DMS 273 (cell line): Measurements from ENCODE around the gene SYT7.
A peak's percentile ranks its signal among the peaks of the same experiment; 100 is the strongest.

Source experiments
- DNase-seq: peaks from one replicate; lab custom pipeline; 2025; ENCODE audit not compliant: unreplicated experiment; lab: John Stamatoyannopoulos, UW

The SYT7 gene

GRCh38 chr11:61502522-61502921 is 78.4 kb downstream of the SYT7 start:
- DNase-seq, result no peak

GRCh38 chr11:61499816-61500491 is 80.9 kb downstream of the SYT7 start:
- DNase-seq, result no peak

DNA sequence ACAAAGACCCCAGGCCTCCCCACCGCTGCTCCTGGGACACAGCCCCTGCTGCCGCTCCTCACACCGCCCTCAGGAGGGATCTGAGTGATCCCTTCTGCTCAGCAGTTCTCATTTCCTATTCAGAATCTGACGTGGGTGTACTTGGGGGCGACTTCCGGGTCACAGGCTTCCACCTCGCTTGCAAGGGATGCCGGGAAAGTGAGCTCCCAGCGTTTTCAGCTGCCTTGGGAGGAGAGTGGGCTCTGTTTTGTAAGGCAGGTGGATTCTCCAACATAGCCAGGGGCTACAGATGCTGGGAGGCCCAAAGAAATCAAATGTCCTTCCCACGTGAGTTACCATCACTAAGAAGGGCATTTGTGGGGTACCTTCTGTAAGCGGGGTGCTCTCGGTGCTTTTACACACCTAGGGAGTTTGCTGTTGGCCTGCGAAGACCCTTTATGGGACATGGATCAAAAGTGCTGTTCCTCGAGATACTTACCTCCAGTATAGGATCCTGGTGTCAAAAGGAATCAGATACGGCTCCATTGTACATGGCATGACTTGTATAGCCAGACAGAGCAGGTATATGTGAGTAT is 82.0 kb downstream of the SYT7 start:
- no peak for DNase-seq

GRCh38 chr11:61497876-61498275 is 83.0 kb downstream of the SYT7 start:
- no peak for DNase-seq

GRCh38 chr11:61497473-61497872 is 83.4 kb downstream of the SYT7 start:
- no peak for DNase-seq

DNA sequence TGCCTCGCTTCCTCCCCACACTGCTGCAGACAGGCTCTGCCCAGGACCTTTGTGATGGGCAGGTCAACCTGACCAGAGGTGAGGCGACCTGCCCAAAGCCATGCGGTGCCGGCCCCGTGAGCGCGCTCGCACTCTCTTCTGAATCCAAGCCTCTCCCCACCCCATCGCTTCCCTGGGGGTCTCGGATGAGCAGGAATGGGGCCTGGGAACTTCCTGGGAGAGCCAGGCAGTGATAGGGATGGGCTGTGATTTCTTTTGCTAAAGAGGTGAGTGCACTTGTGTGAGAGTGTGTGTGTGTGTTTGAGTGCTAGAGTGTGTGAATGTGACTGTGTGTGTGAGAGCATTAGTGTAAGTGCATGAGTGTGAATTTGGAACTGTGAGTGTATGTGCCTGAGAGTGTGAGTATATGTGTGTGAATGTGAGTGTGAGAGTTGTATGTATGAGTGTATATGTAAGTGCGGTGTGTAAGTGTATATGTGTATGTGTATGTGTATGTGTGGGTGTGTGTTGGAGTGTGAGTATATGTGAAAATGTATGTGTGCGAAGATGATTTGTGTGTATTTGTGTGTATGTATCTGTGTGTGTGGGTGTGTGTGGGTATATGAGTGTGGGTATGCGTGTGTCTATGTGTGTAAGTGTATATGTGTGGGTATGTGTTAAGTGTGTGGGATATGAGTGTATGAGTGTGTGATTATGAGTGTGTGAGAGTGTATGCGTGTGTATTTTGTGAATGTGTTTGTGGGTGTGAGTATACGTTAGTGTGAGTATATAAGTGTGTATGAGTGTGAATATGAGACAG is 84.1 kb downstream of the SYT7 start:
- no peak for DNase-seq

GRCh38 chr11:61495801-61496601 is 84.9 kb downstream of the SYT7 start:
- peak; percentile 97 for DNase-seq

- DNase-seq, result peak; percentile 61
These were observed 86.4 kb downstream of the SYT7 start for GRCh38 chr11:61494381-61494961.

DNA sequence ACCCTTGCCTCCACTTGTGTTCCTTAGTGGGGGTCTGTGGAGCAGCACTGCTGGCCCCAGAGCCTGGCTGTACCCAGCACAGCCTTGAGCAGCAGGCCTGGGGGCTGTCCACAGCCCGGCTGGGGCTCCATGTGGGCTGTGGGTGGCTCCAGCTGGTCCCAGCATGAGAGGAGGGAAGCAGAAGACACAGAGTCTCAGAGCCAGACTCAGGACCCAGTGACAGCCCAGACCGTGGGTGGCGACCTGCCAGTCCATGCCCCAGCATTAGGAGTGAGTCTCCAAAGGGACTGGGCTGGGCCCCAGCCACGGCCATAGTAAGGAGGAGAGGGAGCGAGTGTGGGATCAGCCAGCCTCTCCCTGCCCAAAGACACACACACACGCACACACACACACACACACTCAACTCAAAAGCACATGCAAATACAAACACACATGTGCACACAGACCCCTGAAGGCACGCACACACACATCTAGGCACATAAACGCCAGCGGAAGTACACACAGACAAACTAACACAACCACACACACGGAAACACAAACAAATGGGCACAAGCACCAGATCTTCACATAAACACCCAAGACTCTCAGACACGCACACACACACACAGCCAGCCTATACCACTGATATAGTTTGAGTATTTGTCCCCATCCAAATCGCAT is 89.0 kb downstream of the SYT7 start:
- peak; percentile 59 for DNase-seq

- peak; percentile 47 for DNase-seq
These were observed 90.8 kb downstream of the SYT7 start for GRCh38 chr11:61489833-61490721.

DNA sequence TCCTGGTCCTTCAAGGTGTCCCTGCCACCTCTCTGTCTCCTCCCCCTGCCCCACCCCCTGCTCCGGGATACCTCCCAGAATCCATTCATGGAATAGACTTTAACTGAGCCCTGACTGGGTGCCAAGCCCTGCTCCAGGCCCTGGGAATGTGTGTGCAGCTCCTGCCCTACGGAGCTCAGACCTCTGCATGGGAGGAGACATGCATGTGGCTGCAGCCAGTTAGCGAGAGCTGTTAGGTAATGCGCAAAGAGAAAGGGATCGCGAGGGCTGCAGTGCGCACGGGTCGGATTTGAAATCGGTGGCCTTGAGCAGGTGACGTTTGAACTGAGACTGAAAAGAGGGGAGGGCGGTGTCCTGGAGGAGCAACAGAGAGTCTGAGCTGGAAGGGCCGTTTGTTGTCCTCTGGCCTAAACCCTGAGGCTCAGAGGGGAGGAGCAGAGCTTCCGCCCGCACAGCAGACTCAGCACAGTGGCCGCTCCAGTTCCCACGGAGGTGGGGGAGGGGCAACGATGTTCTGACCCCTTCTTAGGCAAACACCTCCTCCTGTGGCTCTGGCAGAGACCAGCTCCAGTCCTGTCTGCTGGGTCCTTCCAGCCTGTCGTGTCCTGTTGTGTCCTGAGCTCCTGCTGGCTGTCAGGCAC is 92.1 kb downstream of the SYT7 start:
- DNase-seq, result no peak

DNA sequence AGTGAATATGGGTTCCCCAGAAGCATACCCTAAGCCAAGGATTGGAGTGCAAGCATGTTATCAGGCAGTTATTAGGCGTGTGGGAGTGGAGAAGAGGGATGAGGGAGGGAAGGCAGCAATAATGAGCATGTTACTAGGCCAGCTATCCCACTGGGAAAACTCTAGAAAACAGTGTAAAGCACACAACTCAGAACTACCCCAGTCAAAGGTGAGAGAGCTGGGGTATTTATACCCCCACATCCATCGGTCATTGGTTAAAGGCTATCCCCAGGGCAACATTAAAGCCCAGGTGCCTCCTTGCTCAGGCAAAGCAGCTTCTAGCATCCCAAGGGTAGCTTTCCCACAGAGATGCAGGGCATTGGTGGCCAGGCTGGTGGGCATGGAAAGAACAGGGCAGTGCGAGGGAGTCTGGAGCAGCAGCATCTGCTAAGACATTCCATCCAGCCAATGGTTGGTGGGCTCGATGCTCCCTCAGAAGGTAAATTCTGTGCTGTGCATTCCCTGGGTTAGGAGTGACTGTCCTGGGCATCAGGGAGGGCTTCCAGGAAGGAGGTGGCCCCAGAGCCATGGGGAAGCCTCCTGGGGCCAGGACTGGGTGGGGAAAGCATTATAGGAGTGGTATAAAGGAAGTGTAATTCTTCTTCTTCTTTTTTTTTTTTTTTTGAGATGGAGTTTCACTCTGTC is 93.4 kb downstream of the SYT7 start:
- DNase-seq, result no peak

DNA sequence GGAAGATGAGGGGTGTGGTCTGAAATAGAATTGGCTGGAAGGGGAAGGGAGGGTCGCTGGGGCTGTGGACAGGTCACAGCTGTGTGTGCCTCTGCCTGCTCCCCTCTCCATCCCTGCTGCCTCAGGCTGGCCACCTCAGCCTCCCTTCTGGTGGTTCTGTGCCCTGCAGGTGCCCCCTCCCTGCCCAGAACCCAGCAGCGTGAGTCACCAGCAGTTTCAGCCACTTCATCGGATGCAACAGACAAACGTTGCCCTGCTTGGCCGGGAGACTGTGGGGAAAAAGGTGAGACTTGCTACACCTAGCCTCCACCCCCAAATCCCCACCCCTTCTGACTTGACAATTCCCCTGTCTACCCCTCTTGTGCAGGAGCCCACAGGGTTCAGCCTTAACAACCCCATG is 94.1 kb downstream of the SYT7 start:
- no peak for DNase-seq

DNA sequence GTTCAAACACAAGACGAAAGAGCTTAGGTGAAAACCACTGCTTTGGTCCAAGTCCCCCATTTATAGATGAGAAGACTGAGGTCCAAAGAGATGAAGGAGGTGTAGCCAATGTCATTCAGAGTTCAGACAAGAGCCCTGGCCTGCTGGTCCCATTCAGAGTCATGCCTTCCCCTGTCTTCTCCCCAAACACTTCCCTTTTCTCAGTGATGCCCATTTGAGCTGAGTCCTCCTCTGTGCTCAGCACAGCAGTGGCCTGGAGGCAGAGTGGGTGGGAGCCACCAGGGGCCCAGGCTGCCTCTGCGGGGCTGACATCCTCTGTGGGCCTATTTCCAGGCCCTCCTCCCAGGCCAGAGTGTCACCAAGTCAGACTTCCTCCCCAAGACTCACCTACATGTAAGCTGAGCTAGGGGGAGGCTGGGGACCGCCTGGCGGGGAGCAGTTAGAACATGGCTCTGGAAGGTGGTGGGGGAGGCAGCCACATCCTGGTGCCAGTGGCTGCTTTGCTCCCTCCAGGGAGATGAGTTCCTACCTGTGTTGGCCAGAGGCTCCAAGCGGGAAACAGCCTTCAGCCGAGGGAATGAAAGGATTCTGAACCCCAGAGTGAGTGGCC is 94.8 kb downstream of the SYT7 start:
- DNase-seq, result no peak

- DNase-seq, result no peak
These were observed 95.8 kb downstream of the SYT7 start for GRCh38 chr11:61485080-61485479.

DNA sequence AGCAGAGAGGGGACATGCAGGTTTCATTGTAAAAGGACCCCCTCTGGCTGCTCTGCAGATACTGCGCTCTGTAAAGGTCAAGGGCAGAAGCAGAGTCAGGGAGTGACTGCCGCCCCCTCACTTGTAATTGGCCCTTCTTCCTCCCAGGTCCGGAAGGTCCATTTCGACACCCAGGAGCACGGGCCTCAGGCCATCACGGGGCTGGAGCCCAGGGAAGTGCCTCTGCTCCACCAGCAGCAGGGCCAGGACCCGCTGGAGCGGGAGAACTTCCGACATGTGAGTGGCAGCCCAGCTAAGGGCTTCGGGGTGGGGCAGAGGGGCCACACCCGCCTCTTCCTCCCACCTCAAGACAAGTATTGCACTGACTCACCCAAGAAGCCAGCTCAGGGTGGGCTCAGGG is 96.3 kb downstream of the SYT7 start:
- no peak for DNase-seq

DNA sequence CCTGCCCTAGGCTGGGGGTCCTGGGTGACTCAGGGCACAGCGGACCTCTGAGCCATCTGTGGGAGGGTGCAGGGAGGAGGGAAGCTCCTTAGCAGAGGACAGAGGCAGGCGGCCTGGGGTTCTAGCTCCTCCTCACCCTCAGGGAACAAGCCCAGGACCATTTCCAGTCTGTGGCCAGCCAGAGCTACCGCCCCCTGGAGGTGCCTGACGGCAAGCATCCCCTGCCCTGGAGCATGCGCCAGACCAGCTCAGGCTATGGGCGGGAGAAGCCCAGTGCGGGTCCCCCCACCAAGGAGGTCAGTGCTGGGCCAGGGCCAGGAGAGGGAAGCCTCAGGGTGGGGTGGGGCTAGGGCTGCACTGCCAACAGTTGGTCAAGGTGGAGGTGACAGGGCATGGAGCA is 98.4 kb downstream of the SYT7 start:
- DNase-seq, result peak; percentile 38

- no peak for DNase-seq
These were observed 99.1 kb downstream of the SYT7 start for GRCh38 chr11:61481806-61482205.
